NCI-H187 treated with DMSO at 0.1 percent for 48 hours (cell line): Measurements from ENCODE around the gene FAM72A.
"Not testable (repeated sequence)": the region's sequence is repeated elsewhere in the genome, so short reads cannot be mapped to it uniquely, and the experiment has no call there.

ENCODE experiments used
- DNase-seq: peaks from one replicate; lab custom pipeline; 2025; lab: John Stamatoyannopoulos, UW

FAM72A gene

DNA sequence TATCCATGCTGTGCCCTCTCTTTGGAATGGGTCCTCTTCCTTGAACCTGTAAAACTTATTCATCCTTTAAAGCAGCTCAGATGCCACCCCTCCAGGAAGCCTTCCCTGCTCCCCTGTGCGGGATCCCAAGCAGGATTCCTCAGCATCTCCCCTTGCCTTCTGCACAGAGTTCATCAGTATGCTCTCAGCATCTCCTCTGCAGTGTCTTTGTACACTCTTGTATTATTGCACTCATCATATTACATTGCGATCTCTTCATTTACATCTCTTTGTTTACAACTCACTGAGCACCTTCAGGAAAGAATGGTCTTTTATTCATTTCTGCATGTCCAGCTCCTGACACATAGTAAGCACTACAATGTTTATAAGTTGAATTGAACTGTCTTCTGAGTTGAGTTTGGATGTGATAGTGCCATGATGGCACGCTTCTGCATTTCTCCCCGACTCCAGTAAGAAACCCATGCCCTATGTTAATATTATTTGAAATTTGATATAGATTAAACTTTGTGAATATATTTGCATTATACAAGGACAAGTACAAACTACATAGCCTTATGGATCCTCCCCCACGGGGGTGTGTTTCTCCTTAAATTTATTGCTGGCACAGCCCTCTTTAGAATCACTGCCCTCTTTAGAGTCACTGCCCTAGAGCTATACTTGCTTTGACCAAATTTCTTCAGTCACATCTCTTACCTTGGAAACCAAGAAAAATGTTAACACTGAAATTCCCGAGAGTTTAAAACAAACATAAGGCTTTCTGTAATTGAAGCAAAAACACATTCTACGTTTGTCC, 13.2 kb upstream of the FAM72A start:
- DNase-seq, result not testable (repeated sequence)

DNA sequence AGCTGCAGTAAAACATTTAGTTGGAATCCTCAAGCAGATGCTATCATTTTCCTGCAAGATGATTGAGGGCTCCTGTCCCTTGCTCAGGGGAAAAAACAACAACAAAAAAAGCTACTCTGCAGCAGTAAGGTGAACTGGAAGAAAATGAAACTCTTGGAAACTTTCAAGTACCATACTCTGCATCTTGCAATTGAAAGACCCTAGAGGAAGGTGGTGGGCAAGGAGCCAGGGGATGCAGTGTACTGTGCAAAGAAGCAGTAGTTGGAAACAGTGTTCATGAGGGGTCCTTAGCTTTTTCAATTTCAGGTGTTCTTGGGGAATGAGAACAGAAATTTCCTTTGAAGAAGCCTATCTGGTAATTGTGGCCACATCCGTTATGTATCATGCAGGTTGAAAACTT, 8.2 kb upstream of the FAM72A start:
- not testable (repeated sequence) for DNase-seq

DNA sequence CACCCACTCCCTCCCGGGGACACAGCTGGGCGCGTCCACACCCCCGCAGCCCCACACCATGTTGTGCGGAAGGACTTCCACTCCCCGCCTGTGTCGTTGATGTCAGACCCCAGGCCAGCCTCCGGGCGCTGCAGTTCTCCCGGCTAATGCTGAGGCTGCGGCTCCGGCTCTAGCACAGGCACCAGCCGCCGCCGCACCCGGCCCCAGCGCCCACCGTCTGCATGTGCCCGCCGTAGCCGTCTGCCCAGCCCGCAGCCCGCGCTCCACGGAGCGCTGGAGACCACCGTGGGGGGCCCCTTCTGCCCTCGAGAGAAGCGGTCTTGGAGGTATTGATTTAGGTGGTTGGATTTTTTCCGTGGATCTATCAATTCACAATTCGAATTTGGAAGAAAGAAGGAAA, 2.9 kb upstream of the FAM72A start:
- DNase-seq, result not testable (repeated sequence)

- DNase-seq, result not testable (repeated sequence)
These were observed 2.2 kb upstream of the FAM72A start for GRCh38 chr1:206204871-206205270.

GRCh38 chr1:206204159-206204511, 1.5 kb upstream of the FAM72A start:
- not testable (repeated sequence) for DNase-seq

GRCh38 chr1:206203364-206204158, 922 bp upstream of the FAM72A start, which contains the start of gene SRGAP2:
SRGAP2 (plus strand) TSS chr1:206203541; CDS start chr1:206205971, 2,430 bp downstream.
- peak; percentile 2 for DNase-seq

GRCh38 chr1:206196748-206197424, 5.8 kb downstream of the FAM72A start:
- not testable (repeated sequence) for DNase-seq

DNA sequence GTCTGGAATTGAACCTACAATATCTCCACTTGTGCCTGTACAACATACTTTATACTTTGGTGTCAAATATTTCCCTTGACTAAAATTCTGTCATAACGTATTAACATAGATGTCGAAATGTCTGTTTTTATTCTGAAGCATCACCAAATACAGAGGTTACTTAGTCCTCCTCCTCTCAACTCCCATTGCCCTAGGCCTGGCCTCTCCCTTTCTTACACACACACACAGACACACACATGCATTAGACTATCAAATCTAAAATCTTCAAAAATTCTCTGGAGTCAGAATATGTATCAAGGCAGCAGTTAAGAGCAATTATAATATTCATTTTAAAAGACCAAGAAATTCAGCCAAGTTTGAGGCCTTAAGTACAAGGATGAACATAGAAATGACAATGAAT, 7.5 kb downstream of the FAM72A start:
- DNase-seq, result not testable (repeated sequence)

DNA sequence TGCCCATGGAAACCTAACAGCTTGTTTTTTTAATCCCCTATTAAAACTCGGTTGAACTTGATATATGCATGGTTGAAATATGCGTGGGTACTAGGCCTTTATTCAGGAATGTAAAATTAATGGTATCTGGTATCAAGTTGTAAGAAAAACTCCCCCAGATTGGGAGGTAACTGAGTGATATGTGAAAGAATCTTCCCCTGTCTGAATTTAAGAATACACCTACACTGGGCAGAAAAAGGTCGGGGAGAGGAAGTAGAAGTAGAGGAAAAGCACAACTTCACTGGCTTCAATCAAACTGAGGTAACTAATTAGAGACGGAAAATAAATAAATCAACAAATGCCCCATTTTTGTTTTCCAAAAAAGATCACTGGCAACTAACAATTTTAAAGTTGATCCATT, 15.8 kb downstream of the FAM72A start:
- not testable (repeated sequence) for DNase-seq

DNA sequence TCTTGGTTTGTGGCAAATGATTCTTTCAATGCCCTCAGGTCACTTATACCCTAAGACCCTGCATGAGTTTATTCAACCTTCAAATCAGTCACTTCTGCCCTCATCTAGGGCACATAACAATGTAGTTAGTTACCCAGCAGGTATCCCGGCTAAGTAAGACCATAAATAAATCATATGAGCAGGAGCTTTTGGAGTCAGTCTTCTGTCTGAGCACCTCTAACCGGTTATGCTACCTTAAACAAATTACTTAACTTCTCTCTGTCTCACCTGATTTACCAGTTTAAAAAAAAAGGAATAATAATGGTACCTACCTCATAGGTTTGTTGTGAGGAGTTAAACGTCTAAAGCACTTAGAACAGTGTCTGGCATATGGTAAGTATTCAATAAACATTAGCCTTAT, 16.9 kb downstream of the FAM72A start:
- DNase-seq, result not testable (repeated sequence)

DNA sequence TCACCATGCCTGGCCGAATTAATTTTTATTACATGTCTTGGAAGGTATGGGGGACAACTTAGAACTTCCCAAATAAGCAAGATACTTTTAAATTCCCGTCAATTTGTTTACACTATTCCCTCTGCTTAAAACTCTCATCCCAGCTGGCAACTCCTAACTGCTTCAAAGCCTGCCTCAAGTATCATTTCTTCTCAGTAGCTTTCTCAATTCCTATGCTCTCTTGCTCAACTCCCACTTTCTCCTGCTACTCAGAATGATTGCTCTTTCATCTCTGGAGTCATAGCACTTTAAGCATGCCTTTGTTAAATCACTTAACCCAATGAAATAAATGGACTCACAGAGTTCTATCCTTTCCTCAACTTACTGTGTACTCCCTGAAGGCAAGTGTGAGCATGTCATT, 18.9 kb downstream of the FAM72A start:
- not testable (repeated sequence) for DNase-seq

DNA sequence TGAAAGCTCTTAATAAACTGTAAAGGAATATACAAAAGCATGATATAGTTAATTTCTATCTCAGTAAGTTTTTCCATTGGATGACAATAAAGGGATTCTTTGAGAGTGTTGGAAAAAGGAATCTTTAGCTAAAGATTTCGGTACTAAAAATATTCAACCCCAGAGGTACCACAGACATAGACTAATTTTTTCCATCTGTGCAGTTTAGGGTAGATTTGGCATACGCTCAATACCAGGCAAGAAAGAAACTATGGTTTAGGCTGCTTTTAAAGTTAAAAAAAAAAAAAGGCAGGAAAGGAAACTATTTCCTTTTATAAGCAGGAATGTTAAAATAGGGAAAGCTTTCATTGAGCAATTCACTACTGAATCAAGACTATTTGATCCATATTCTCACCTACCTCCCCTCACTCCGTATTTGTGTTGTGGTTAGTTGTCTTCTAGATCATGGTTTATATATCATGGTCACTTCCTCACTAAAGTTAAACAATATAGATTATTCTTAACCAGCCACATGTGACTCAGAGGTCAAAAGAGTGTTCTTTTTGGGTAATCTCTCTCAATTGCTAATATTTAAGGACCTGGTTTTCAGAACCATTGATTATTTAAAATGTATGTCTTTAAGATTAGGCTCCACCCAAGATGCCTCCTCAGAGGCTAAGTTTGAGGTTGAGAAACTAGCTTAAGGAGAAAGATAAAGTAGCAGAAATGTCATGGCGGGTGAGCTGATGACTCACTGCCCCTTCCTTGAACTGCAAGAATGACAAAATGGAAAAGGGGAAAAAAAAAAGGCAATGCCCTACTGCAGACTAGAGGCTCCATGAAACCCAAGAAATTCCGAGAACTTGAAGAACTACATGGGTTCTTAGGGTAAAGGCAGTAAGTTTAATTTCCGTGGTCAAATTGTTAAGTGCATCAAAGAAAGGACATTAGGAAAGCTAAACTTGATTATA, 20.0 kb downstream of the FAM72A start:
- DNase-seq, result not testable (repeated sequence)

GRCh38 chr1:206179666-206180065, 23.0 kb downstream of the FAM72A start:
- DNase-seq, result not testable (repeated sequence)

GRCh38 chr1:206178061-206178989, 24.3 kb downstream of the FAM72A start:
- DNase-seq, result not testable (repeated sequence)

- not testable (repeated sequence) for DNase-seq
These were observed 26.5 kb downstream of the FAM72A start for GRCh38 chr1:206176114-206176502.

GRCh38 chr1:206175459-206176113, 27.1 kb downstream of the FAM72A start:
- DNase-seq, result not testable (repeated sequence)

GRCh38 chr1:206174182-206174868, 28.3 kb downstream of the FAM72A start:
- DNase-seq, result not testable (repeated sequence)

DNA sequence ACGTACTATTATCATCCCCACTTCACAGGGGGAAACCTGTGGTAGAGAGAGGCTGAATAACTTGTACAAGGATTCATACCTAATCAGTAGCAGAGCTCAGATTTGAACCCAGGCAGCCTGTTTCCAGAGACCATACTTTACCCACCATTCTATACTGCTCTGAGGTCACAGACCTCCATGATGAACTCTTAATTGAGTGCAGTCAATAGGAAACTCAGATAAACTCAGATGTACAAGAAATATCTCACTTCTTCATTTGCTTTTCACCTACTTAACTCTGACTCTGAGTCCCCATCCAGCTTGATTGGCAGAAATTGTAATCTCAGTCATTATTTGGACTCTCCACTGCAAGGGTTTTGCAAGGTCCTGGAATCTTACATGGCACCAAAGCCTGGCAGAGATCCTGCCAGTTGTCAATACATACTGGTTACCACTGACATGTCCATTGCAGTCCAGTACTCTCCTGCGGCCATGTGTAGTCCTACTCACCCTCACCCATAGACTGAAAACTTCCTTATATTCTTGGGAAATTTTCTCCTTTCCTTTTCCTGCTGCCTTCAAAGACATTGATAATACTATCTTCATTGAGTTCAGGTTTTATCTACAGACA, 29.4 kb downstream of the FAM72A start:
- DNase-seq, result not testable (repeated sequence)

DNA sequence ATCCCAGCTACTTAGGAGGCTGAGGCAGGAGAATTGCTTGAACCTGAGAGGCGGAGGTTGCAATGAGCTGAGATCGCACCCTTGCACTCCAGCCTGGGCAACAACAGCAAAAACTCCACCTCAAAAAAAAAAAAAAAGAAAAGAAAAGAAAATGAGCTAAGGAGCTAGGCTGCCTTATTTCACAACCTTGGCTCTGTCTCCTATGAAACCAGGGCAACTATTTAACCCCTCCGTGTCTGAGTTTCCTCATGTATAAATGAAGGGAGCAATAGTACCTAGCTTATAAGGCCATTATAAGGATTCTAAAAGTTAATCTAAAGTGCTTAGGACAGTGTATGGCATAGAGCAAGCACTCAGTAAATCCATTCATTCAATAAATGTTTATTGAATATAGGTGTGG, 32.8 kb downstream of the FAM72A start:
- not testable (repeated sequence) for DNase-seq
